H1 (cell line): ENCODE measurements around the gene ITIH6. TPM values are rescaled to one million over a fixed set of nuclear protein-coding genes. Genes with fewer than 3 reads are reported as not detected.

Source experiments
- CTCF ChIA-PET: fragments of 300-600 bp; sonication (Branson Sonifier 250); formaldehyde crosslinking; loops from one replicate; lab custom pipeline; 2021; ENCODE audit not compliant: partially characterized antibody; lab: Charles Lee
- POLR2A ChIA-PET: fragments of 300-600 bp; sonication (Branson Sonifier 250); formaldehyde crosslinking; loops from one replicate; lab custom pipeline; 2021; ENCODE audit warnings: inconsistent platforms; ENCODE audit not compliant: partially characterized antibody; lab: Charles Lee
- DNase-seq, 2 experiments: peaks; one replicate each; pipeline versions ENCODE4 v3.0.0 to v3.0.0-alpha.2; 2010 to 2022; ENCODE audit warnings: low spot score in 2 of 2, low read depth in 1 of 2, mixed read lengths in 1 of 2
- FAIRE-seq: peaks from 2 replicates; lab custom pipeline; 2011; peaks lifted over from hg19 to GRCh38; lab: Jason Lieb, UNC
- H2AFZ ChIP-seq: 2 replicates; pipeline ENCODE4 v1.8.1; 2012; ENCODE audit warnings: low read length, inconsistent platforms
- H2AK5ac ChIP-seq: 2 replicates; pipeline ENCODE4 v1.6.1; 2013; ENCODE audit warnings: low read depth, low read length
- H2BK120ac ChIP-seq: replicated peaks from 2 replicates; pipeline ENCODE3; 2013; ENCODE audit warnings: low read depth, low read length, inconsistent platforms
- H2BK12ac ChIP-seq: 2 replicates; pipeline ENCODE4 v1.6.1; 2013; ENCODE audit warnings: low read depth, low read length
- H2BK15ac ChIP-seq: 2 replicates; pipeline ENCODE4 v1.6.1; 2013; ENCODE audit warnings: low read length
- H2BK20ac ChIP-seq: 2 replicates; pipeline ENCODE4 v1.6.1; 2013; ENCODE audit warnings: low read length
- H2BK5ac ChIP-seq: 2 replicates; pipeline ENCODE4 v1.6.1; 2013; ENCODE audit warnings: low read depth, low read length
- H3K14ac ChIP-seq: 2 replicates; pipeline ENCODE4 v1.6.1; 2013; ENCODE audit warnings: inconsistent platforms; ENCODE audit not compliant: insufficient read length
- H3K18ac ChIP-seq: 2 replicates; pipeline ENCODE4 v1.6.1; 2013; ENCODE audit warnings: low read length; ENCODE audit errors: extremely low read depth
- H3K23ac ChIP-seq: 2 replicates; pipeline ENCODE4 v1.6.1; 2013; ENCODE audit warnings: inconsistent platforms; ENCODE audit not compliant: insufficient read length
- H3K23me2 ChIP-seq: 2 replicates; pipeline ENCODE4 v1.6.1; 2013; ENCODE audit warnings: low read depth, low read length
- H3K27ac ChIP-seq: 2 replicates; pipeline ENCODE4 v1.6.1; 2011; ENCODE audit warnings: low read depth, low read length, inconsistent platforms
- H3K27me3 ChIP-seq, 4 experiments: replicated peaks in 1 of 4; 1 replicate in 1 of 4; 2 replicates in 3 of 4; pipeline versions ENCODE4 v1.6.1 to v1.8.1; 2011 to 2013; ENCODE audit warnings: low read length in 3 of 4, mild to moderate bottlenecking in 3 of 4, inconsistent platforms in 2 of 4, mixed read lengths in 2 of 4, moderate library complexity in 1 of 4; ENCODE audit not compliant: control insufficient read depth in 3 of 4, insufficient read depth in 3 of 4; ENCODE audit errors: extremely low read depth in 1 of 4
- H3K36me3 ChIP-seq, 4 experiments: 2 replicates each; pipeline versions ENCODE4 v1.6.1 to v1.8.1; 2011 to 2013; ENCODE audit warnings: mild to moderate bottlenecking in 4 of 4, low read length in 3 of 4, moderate library complexity in 2 of 4, control low read depth in 1 of 4, inconsistent platforms in 1 of 4; ENCODE audit not compliant: insufficient read depth in 4 of 4, control insufficient read depth in 2 of 4
- H3K4ac ChIP-seq: replicated peaks from 2 replicates; pipeline ENCODE3; 2013; ENCODE audit warnings: low read length, low read depth, mixed read lengths, inconsistent platforms; ENCODE audit not compliant: insufficient read length
- H3K4me1 ChIP-seq, 4 experiments: replicated peaks in 1 of 4; 1 replicate in 1 of 4; 2 replicates in 3 of 4; pipeline versions ENCODE4 v1.6.1 to v1.8.1; 2011 to 2013; ENCODE audit warnings: low read length in 3 of 4, inconsistent platforms in 2 of 4, mixed read lengths in 1 of 4; ENCODE audit not compliant: insufficient read depth in 4 of 4, control insufficient read depth in 3 of 4
- H3K4me2 ChIP-seq, 2 experiments: 2 replicates each; pipeline versions ENCODE4 v1.6.1 to v1.8.1; 2011 to 2013; ENCODE audit warnings: low read depth in 2 of 2, low read length in 2 of 2, control low read depth in 1 of 2, inconsistent platforms in 1 of 2, mild to moderate bottlenecking in 1 of 2; ENCODE audit not compliant: insufficient read depth in 1 of 2
- H3K4me3 ChIP-seq, 4 experiments: fragments of 200-600, 300-600 bp in 1 of 4; sonication (generic), shearing (Covaris generic), sonication (Bioruptor Twin) in 1 of 4; 2 replicates each; pipeline versions ENCODE4 v1.5.1 to v1.8.1; 2011 to 2016; ENCODE audit warnings: low read length in 4 of 4, low read depth in 3 of 4, control low read depth in 2 of 4, inconsistent platforms in 2 of 4, mild to moderate bottlenecking in 2 of 4, mixed read lengths in 1 of 4, moderate library complexity in 1 of 4; ENCODE audit not compliant: insufficient read depth in 2 of 4; ENCODE audit errors: extremely low read depth in 1 of 4
- H3K56ac ChIP-seq: replicated peaks from 2 replicates; pipeline ENCODE3; 2013; ENCODE audit warnings: low read depth, mild to moderate bottlenecking, mixed read lengths, low read length, inconsistent platforms; ENCODE audit not compliant: insufficient read length
- H3K79me1 ChIP-seq: 2 replicates; pipeline ENCODE4 v1.6.1; 2013; ENCODE audit warnings: low read depth, low read length, control low read depth
- H3K79me2 ChIP-seq, 2 experiments: 2 replicates each; pipeline versions ENCODE4 v1.6.1 to v1.8.1; 2012 to 2013; ENCODE audit warnings: low read length in 2 of 2, mild to moderate bottlenecking in 2 of 2, inconsistent platforms in 1 of 2; ENCODE audit not compliant: insufficient read depth in 2 of 2, control insufficient read depth in 1 of 2
- H3K9ac ChIP-seq, 4 experiments: replicated peaks in 1 of 4; 1 replicate in 1 of 4; 2 replicates in 3 of 4; pipeline versions ENCODE4 v1.6.1 to v1.8.1; 2011 to 2013; ENCODE audit warnings: low read depth in 3 of 4, low read length in 3 of 4, control low read depth in 2 of 4, mild to moderate bottlenecking in 2 of 4, moderate library complexity in 2 of 4, inconsistent platforms in 1 of 4; ENCODE audit errors: extremely low read depth in 1 of 4
- H3K9me3 ChIP-seq, 2 experiments: 2 replicates each; pipeline versions ENCODE4 v1.6.1 to v1.8.1; 2012 to 2013; ENCODE audit warnings: mild to moderate bottlenecking in 2 of 2, moderate library complexity in 2 of 2, control low read depth in 1 of 2, inconsistent platforms in 1 of 2, low read depth in 1 of 2, low read length in 1 of 2, mixed read lengths in 1 of 2; ENCODE audit not compliant: insufficient read depth in 2 of 2
- H4K20me1 ChIP-seq, 2 experiments: replicated peaks in 1 of 2; 2 replicates each; pipeline versions ENCODE3 to v1.8.1; 2011 to 2013; ENCODE audit warnings: inconsistent platforms in 2 of 2, low read length in 2 of 2, mild to moderate bottlenecking in 1 of 2; ENCODE audit not compliant: insufficient read depth in 2 of 2, control insufficient read depth in 1 of 2
- H4K5ac ChIP-seq: 2 replicates; pipeline ENCODE4 v1.6.1; 2013; ENCODE audit warnings: low read length, low read depth, mixed read lengths, inconsistent platforms; ENCODE audit not compliant: insufficient read length
- H4K8ac ChIP-seq: 2 replicates; pipeline ENCODE4 v1.8.0; 2013; ENCODE audit warnings: mild to moderate bottlenecking, moderate library complexity, low read length, inconsistent platforms; ENCODE audit not compliant: insufficient read depth; ENCODE audit errors: extremely low read depth
- H4K91ac ChIP-seq: replicated peaks from 2 replicates; pipeline ENCODE3; 2013; ENCODE audit warnings: low read length, mixed read lengths, inconsistent platforms; ENCODE audit not compliant: insufficient read length
- CTCF ChIP-seq, 3 experiments: IDR thresholded peaks; 1 replicate in 2 of 3; 2 replicates in 1 of 3; pipeline versions ENCODE4 v1.5.1 to v1.6.1; 2011; ENCODE audit warnings: low read length in 3 of 3, mild to moderate bottlenecking in 3 of 3, inconsistent platforms in 2 of 3, low read depth in 1 of 3, moderate library complexity in 1 of 3; ENCODE audit not compliant: insufficient read depth in 1 of 3; ENCODE audit errors: control extremely low read depth in 1 of 3
- EZH2 ChIP-seq: fragments of 200-600 bp; sonication (generic); IDR thresholded peaks from 2 replicates; pipeline ENCODE4 v1.7.1; 2012; ENCODE audit warnings: low read depth, mild to moderate bottlenecking, moderate library complexity, low read length, inconsistent platforms; ENCODE audit not compliant: severe bottlenecking
- GABPA ChIP-seq: IDR thresholded peaks from 2 replicates; pipeline ENCODE4 v1.6.1; 2011; ENCODE audit warnings: mild to moderate bottlenecking, low read length, moderate library complexity, borderline replicate concordance; ENCODE audit not compliant: insufficient read depth
- HDAC6 ChIP-seq: IDR thresholded peaks from one replicate; pipeline ENCODE4 v1.7.1; 2012; ENCODE audit warnings: low read depth, mild to moderate bottlenecking, inconsistent platforms, low read length, moderate library complexity
- MAX ChIP-seq: IDR thresholded peaks from 2 replicates; pipeline ENCODE4 v1.6.1; 2012; ENCODE audit warnings: inconsistent platforms
- POLR2AphosphoS5 ChIP-seq: IDR thresholded peaks from 2 replicates; pipeline ENCODE4 v1.6.1; 2011; ENCODE audit warnings: low read depth, low read length
- RAD21 ChIP-seq, 2 experiments: IDR thresholded peaks in 1 of 2; conservative IDR thresholded peaks in 1 of 2; 2 replicates each; pipeline ENCODE4 v1.6.1; 2011; ENCODE audit warnings: low read depth in 2 of 2, low read length in 2 of 2, improper control_type of control experiment in 1 of 2, inconsistent platforms in 1 of 2, mild to moderate bottlenecking in 1 of 2, moderate library complexity in 1 of 2
- RFX5 ChIP-seq: IDR thresholded peaks from 2 replicates; pipeline ENCODE4 v1.6.1; 2011; ENCODE audit warnings: low read depth, low read length, improper control_type of control experiment, borderline replicate concordance
- SIRT6 ChIP-seq: IDR thresholded peaks from one replicate; pipeline ENCODE4 v1.7.1; 2012; ENCODE audit warnings: low read length, inconsistent platforms
- TBP ChIP-seq: IDR thresholded peaks from 2 replicates; pipeline ENCODE4 v1.6.1; 2011; ENCODE audit warnings: low read depth, low read length, improper control_type of control experiment
- WGBS, 2 experiments: shearing (Covaris generic) in 1 of 2; methylation state at CpG; one replicate each; pipeline versions ENCODE4 v1.1.6 to v1.1.7; 2013 to 2015; ENCODE audit warnings: low lambda C conversion rate in 2 of 2, mixed read lengths in 2 of 2, inconsistent platforms in 1 of 2, low coverage in 1 of 2, missing lambda C conversion rate in 1 of 2; ENCODE audit not compliant: insufficient replicate concordance in 2 of 2, insufficient coverage in 1 of 2, insufficient read length in 1 of 2; ENCODE audit errors: extremely low coverage in 1 of 2, missing lambda C conversion rate in 1 of 2; 5-methylcytosine and 5-hydroxymethylcytosine counted together
- polyA plus RNA-seq, 7 experiments: library from polyadenylated mRNA; depleted of rRNA in 3 of 7; stranded (reverse) in 5 of 7; unstranded in 2 of 7; fragments of >200 nt in 5 of 7; fragments of 200-250 nt in 2 of 7; gene quantifications; 1 replicate in 5 of 7; 2 replicates in 1 of 7; 4 replicates in 1 of 7; pipeline versions ENCODE4 v1.2.1 to v1.2.3, GENCODE V29; 2011 to 2013; ENCODE audit warnings: missing spikeins in 2 of 7, mixed read lengths in 2 of 7
- total RNA-seq: library from RNA; stranded (reverse); fragmentation: NEBNext Ultra II Directional; extraction: Animal tissue kit (Norgen Biotek cat#: 25700); gene quantifications from 2 replicates; pipeline ENCODE4 v1.2.1, GENCODE V29; 2021

Gene ITIH6
- total and polyA plus RNA-seq, 2 of the 8 experiments (the other 6 are each of a cell fraction or from before 2014, with no cell fraction given), result 0.02 TPM; not detected in 1

DNA sequence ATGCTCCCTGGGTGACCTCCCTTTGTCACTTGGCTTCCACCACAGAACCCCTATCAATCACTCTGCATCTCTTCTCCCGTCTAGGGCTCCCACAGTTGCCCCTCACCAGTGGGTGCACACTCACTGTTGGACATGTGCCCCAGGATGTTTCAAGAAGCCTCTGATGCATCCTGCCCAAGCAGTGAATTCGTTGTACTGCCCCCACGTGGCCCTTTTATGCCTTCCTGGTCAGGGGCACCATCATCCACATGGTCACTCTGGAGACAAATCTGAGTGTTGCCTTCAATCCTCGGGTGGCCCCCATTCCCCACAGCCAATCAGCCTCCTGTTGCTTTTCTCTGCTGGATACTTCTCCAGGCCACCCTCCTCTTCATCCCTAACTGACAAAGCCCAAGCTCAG lies 12.2 kb downstream of the ITIH6 start:
- Histone ChIP-seq H2BK120ac (no peak overlapping the region), H2BK5ac (no peak overlapping the region), H2BK20ac (no peak overlapping the region), H3K4me3 (no peak overlapping the region), H3K79me2 (no peaks in the 10 kb centered on the region), H2BK12ac (no peak overlapping the region), H4K8ac (no peak overlapping the region), H3K14ac (no peak overlapping the region)
- POLR2A ChIA-PET, result interaction anchor here (0.9 to 2.3 kb wide), 2 partner anchors 144 to 146 kb away, joined by 3 to 12 read pairs; no protein-coding TSS in a partner anchor
- TF ChIP-seq TBP (no peak), CTCF (IDR thresholded peaks at IDR 0.05; ENCODE audit: control extremely low read depth in 1 of 3, insufficient read depth in 1 of 3, low read depth in 1 of 3, low read length in 3 of 3) (peak; percentile 30 to 47 (median 42); a peak in 3 of 4 replicates), RFX5 (no peak), HDAC6 (no peak), RAD21 (IDR thresholded peaks at IDR 0.05 in 1 of 2, conservative IDR thresholded peaks at IDR 0.05 in 1 of 2; ENCODE audit: low read depth in 2 of 2, low read length in 2 of 2) (peak; percentile 36 to 52), EZH2 (no peak), GABPA (no peak), POLR2AphosphoS5 (no peak), MAX (0 out of 2 replicates have a peak, but pooled peaks have one; percentile 25), SIRT6 (no peak)
- TF ChIP-seq, all 59 proteins: peak for 3
- H3K4ac ChIP-seq, result no peak overlapping the region
- H3K27me3 ChIP-seq, result no peaks in the 10 kb centered on the region
- no peak overlapping the region for H3K56ac ChIP-seq
- no peaks in the 10 kb centered on the region for H3K36me3 ChIP-seq
- H3K9me3 ChIP-seq, result no peaks in the 10 kb centered on the region
- no peaks in the 10 kb centered on the region for H3K23me2 ChIP-seq
- H4K5ac ChIP-seq, result no peak overlapping the region
- CTCF ChIA-PET, result interaction anchor here (0.7 to 2.3 kb wide), 8 partner anchors 9 to 330 kb away, joined by 3 to 14 read pairs (median 4); no protein-coding TSS in a partner anchor
- 0 out of 2 replicates have a peak overlapping the region, but pooled peaks have one; percentile 29 for H2BK15ac ChIP-seq
- H3K79me1 ChIP-seq, result no peaks in the 10 kb centered on the region
- no peak overlapping the region for H3K18ac ChIP-seq
- no peaks in the 10 kb centered on the region for H4K20me1 ChIP-seq
- H3K9ac ChIP-seq, result no peak overlapping the region
- H3K27ac ChIP-seq, result no peak overlapping the region
- peak; percentile 79 for FAIRE-seq
- no peak overlapping the region for H2AK5ac ChIP-seq
- H3K4me1 ChIP-seq, result no peaks in the 10 kb centered on the region
- WGBS, 2 experiments, result 89% methylated on average over 3 of the region's 4 CpGs; no CpG with 5 or more reads in 1 of the 2 experiments
- DNase-seq, result peak in 1 of 2 experiments; percentile 59
- H3K4me2 ChIP-seq, result no peak overlapping the region
- H3K23ac ChIP-seq, result no peak overlapping the region
- H4K91ac ChIP-seq, result no peak overlapping the region
- no peak overlapping the region for H2AFZ ChIP-seq
